H1 (cell line): ENCODE results near the gene FAM163A. TPM values are rescaled to one million over a fixed set of nuclear protein-coding genes. Genes with fewer than 3 reads are reported as not detected.

Experiments
- BCL11A ChIP-seq, 2 experiments: IDR thresholded peaks; one replicate each; pipeline ENCODE4 v1.6.1; 2011; ENCODE audit warnings: low read depth in 2 of 2, low read length in 2 of 2, mild to moderate bottlenecking in 2 of 2
- CREB1 ChIP-seq: IDR thresholded peaks from 2 replicates; pipeline ENCODE4 v1.6.1; 2012; ENCODE audit warnings: inconsistent platforms
- CTCF ChIP-seq, 3 experiments: IDR thresholded peaks; 1 replicate in 2 of 3; 2 replicates in 1 of 3; pipeline versions ENCODE4 v1.5.1 to v1.6.1; 2011; ENCODE audit warnings: low read length in 3 of 3, mild to moderate bottlenecking in 3 of 3, inconsistent platforms in 2 of 3, low read depth in 1 of 3, moderate library complexity in 1 of 3; ENCODE audit not compliant: insufficient read depth in 1 of 3; ENCODE audit errors: control extremely low read depth in 1 of 3
- GABPA ChIP-seq: IDR thresholded peaks from 2 replicates; pipeline ENCODE4 v1.6.1; 2011; ENCODE audit warnings: mild to moderate bottlenecking, low read length, moderate library complexity, borderline replicate concordance; ENCODE audit not compliant: insufficient read depth
- JUND ChIP-seq: IDR thresholded peaks from 2 replicates; pipeline ENCODE4 v1.6.1; 2011; ENCODE audit warnings: mild to moderate bottlenecking, improper control_type of control experiment, low read length
- MAX ChIP-seq: IDR thresholded peaks from 2 replicates; pipeline ENCODE4 v1.6.1; 2012; ENCODE audit warnings: inconsistent platforms
- SIX5 ChIP-seq: IDR thresholded peaks from 2 replicates; pipeline ENCODE4 v1.6.1; 2011; ENCODE audit warnings: mild to moderate bottlenecking, low read depth, low read length
- polyA plus RNA-seq, 7 experiments: library from polyadenylated mRNA; depleted of rRNA in 3 of 7; stranded (reverse) in 5 of 7; unstranded in 2 of 7; fragments of >200 nt in 5 of 7; fragments of 200-250 nt in 2 of 7; gene quantifications; 1 replicate in 5 of 7; 2 replicates in 1 of 7; 4 replicates in 1 of 7; pipeline versions ENCODE4 v1.2.1 to v1.2.3, GENCODE V29; 2011 to 2013; ENCODE audit warnings: missing spikeins in 2 of 7, mixed read lengths in 2 of 7
- total RNA-seq: library from RNA; stranded (reverse); fragmentation: NEBNext Ultra II Directional; extraction: Animal tissue kit (Norgen Biotek cat#: 25700); gene quantifications from 2 replicates; pipeline ENCODE4 v1.2.1, GENCODE V29; 2021

The FAM163A gene
- total and polyA plus RNA-seq, 2 of the 8 experiments (the other 6 are each of a cell fraction or from before 2014, with no cell fraction given): 0.13 to 0.18 TPM

- TF ChIP-seq CTCF (IDR thresholded peaks at IDR 0.05; ENCODE audit: control extremely low read depth in 1 of 3, insufficient read depth in 1 of 3, low read depth in 1 of 3, low read length in 3 of 3): no peak
- TF ChIP-seq MAX: no peak
- TF ChIP-seq CREB1: no peak
- TF ChIP-seq JUND: no peak
- no peak for TF ChIP-seq SIX5
- no peak for TF ChIP-seq GABPA
- no peak for TF ChIP-seq BCL11A (IDR thresholded peaks at IDR 0.05; ENCODE audit: low read depth in 2 of 2, low read length in 2 of 2)
Measured at GRCh38 chr1:179865377-179865776, 122.3 kb downstream of the FAM163A start (continued).

Other genes with a start within 250 kb of the FAM163A start
- gene NPHS2, start 167.3 kb upstream of the FAM163A start, total RNA-seq: not detected in 2 replicates
- gene NPHS2, start 167.3 kb upstream of the FAM163A start, polyA plus RNA-seq (2011; rRNA removed): not detected in 2 replicates
- gene TDRD5, start 151.5 kb upstream of the FAM163A start, total RNA-seq: 1.3 and 1.4 TPM in 2 replicates
- 0.22 and 0.53 TPM in 2 replicates for gene TDRD5, start 151.5 kb upstream of the FAM163A start, polyA plus RNA-seq (2011; rRNA removed)
- 72.0 and 75.2 TPM in 2 replicates for gene TOR1AIP2, start 134.5 kb downstream of the FAM163A start, total RNA-seq
- gene TOR1AIP2, start 134.5 kb downstream of the FAM163A start, polyA plus RNA-seq (2011; rRNA removed): 7.8 and 12.1 TPM in 2 replicates
- 22.0 and 22.8 TPM in 2 replicates for gene TOR1AIP1, start 139.0 kb downstream of the FAM163A start, total RNA-seq
- gene TOR1AIP1, start 139.0 kb downstream of the FAM163A start, polyA plus RNA-seq (2011; rRNA removed): 4.1 and 5.7 TPM in 2 replicates
- 39.0 and 39.4 TPM in 2 replicates for gene CEP350, start 211.5 kb downstream of the FAM163A start, total RNA-seq
- 3.1 and 5.6 TPM in 2 replicates for gene CEP350, start 211.5 kb downstream of the FAM163A start, polyA plus RNA-seq (2011; rRNA removed)